ENCODE measurements around the gene S100A16. TPM values are rescaled to one million over a fixed set of nuclear protein-coding genes. Genes with fewer than 3 reads are reported as not detected.

S100A16 gene
- total and polyA plus RNA-seq, 5 donors from 2014 or later = not detected

- no peak overlapping the region for H3K27ac Mint-ChIP-seq
- peak in 1 of 2 donors; percentile 82 for ATAC-seq (ENCODE audit: low read depth in 2 of 2)
- no peaks in the 10 kb centered on the region for H3K36me3 Mint-ChIP-seq
These were observed 4.7 kb upstream of the S100A16 start for GRCh38 chr1:153617663-153618062.

GRCh38 chr1:153616917-153617311 is 4.0 kb upstream of the S100A16 start:
- no peak overlapping the region for H3K4me3 Mint-ChIP-seq
- ATAC-seq (ENCODE audit: low read depth in 2 of 2) = no peak
- Histone ChIP-seq H3K27ac (ENCODE audit: insufficient read depth, low read length, poor library complexity, severe bottlenecking) (no peak overlapping the region), H3K4me1 (ENCODE audit: control insufficient read depth, insufficient read depth, low read length, poor library complexity, severe bottlenecking) (no peaks in the 10 kb centered on the region), H3K4me3 (ENCODE audit: low read depth, low read length) (no peak overlapping the region), H3K27me3 (ENCODE audit: control insufficient read depth, insufficient read depth, low read length) (no peaks in the 10 kb centered on the region), H3K9me3 (ENCODE audit: control insufficient read depth in 2 of 2, low read length in 2 of 2) (no peaks in the 10 kb centered on the region), H3K36me3 (ENCODE audit: control insufficient read depth, insufficient read depth, low read length) (no peaks in the 10 kb centered on the region)
- peaks cover 0 to 6% (median 0%) of the 10 kb centered on the region in 4 donors for H3K4me1 Mint-ChIP-seq
- DNase-seq = no peak
- H3K27me3 Mint-ChIP-seq = no peaks in the 10 kb centered on the region
- H3K36me3 Mint-ChIP-seq = no peaks in the 10 kb centered on the region
- H3K27ac Mint-ChIP-seq = peak overlapping the region in 1 of 3 donors; percentile 36
- no peaks in the 10 kb centered on the region for H3K9me3 Mint-ChIP-seq

More at GRCh38 chr1:153617663-153618062, 4.7 kb upstream of the S100A16 start:
- H3K4me1 Mint-ChIP-seq = peaks cover 0 to 6% (median 0%) of the 10 kb centered on the region in 4 donors
- no peaks in the 10 kb centered on the region for H3K4me1 ChIP-seq (ENCODE audit: control insufficient read depth, insufficient read depth, low read length, poor library complexity, severe bottlenecking)
- H3K4me3 ChIP-seq (ENCODE audit: low read depth, low read length) = no peak overlapping the region
- H3K27me3 Mint-ChIP-seq = no peaks in the 10 kb centered on the region
- no peaks in the 10 kb centered on the region for H3K9me3 ChIP-seq (ENCODE audit: control insufficient read depth in 2 of 2, low read length in 2 of 2)
- no peaks in the 10 kb centered on the region for H3K9me3 Mint-ChIP-seq
- peak in 2 of 3 donors; percentile 55 to 73 for DNase-seq
- H3K27ac ChIP-seq (ENCODE audit: insufficient read depth, low read length, poor library complexity, severe bottlenecking) = no peak overlapping the region
- no peak overlapping the region for H3K4me3 Mint-ChIP-seq
- no peaks in the 10 kb centered on the region for H3K36me3 ChIP-seq (ENCODE audit: control insufficient read depth, insufficient read depth, low read length)
- no peaks in the 10 kb centered on the region for H3K27me3 ChIP-seq (ENCODE audit: control insufficient read depth, insufficient read depth, low read length)

- Histone ChIP-seq H3K36me3 (ENCODE audit: control insufficient read depth, insufficient read depth, low read length) (no peaks in the 10 kb centered on the region), H3K4me3 (ENCODE audit: low read depth, low read length) (no peak within 1 kb of the TSS), H3K9me3 (ENCODE audit: control insufficient read depth in 2 of 2, low read length in 2 of 2) (no peaks in the 10 kb centered on the region), H3K27me3 (ENCODE audit: control insufficient read depth, insufficient read depth, low read length) (no peaks in the 10 kb centered on the region), H3K27ac (ENCODE audit: insufficient read depth, low read length, poor library complexity, severe bottlenecking) (no peak within 1 kb of the TSS), H3K4me1 (ENCODE audit: control insufficient read depth, insufficient read depth, low read length, poor library complexity, severe bottlenecking) (no peaks in the 10 kb centered on the region)
- Mint-ChIP-seq H3K27me3 (no peaks in the 10 kb centered on the region), H3K4me1 (peaks cover 0 to 6% (median 0%) of the 10 kb centered on the region in 4 donors), H3K9me3 (no peaks in the 10 kb centered on the region), H3K36me3 (no peaks in the 10 kb centered on the region), H3K27ac (peak within 1 kb of the TSS in 1 of 3 donors; percentile 59), H3K4me3 (no peak within 1 kb of the TSS)
- DNase-seq (no peak), ATAC-seq (ENCODE audit: low read depth in 2 of 2) (no peak)
These were observed 3.4 kb upstream of the S100A16 start, which contains the start of gene S100A14 for GRCh38 chr1:153616144-153616916. S100A14 (minus strand) TSS chr1:153616325; CDS start chr1:153615858, 467 bp downstream.

GRCh38 chr1:153615406-153615805 is 2.5 kb upstream of the S100A16 start:
- Histone ChIP-seq H3K4me3 (ENCODE audit: low read depth, low read length) (no peak overlapping the region), H3K4me1 (ENCODE audit: control insufficient read depth, insufficient read depth, low read length, poor library complexity, severe bottlenecking) (no peaks in the 10 kb centered on the region), H3K36me3 (ENCODE audit: control insufficient read depth, insufficient read depth, low read length) (no peaks in the 10 kb centered on the region), H3K27me3 (ENCODE audit: control insufficient read depth, insufficient read depth, low read length) (no peaks in the 10 kb centered on the region), H3K9me3 (ENCODE audit: control insufficient read depth in 2 of 2, low read length in 2 of 2) (no peaks in the 10 kb centered on the region), H3K27ac (ENCODE audit: insufficient read depth, low read length, poor library complexity, severe bottlenecking) (no peak overlapping the region)
- Mint-ChIP-seq H3K27me3 (no peaks in the 10 kb centered on the region), H3K36me3 (no peaks in the 10 kb centered on the region), H3K9me3 (no peaks in the 10 kb centered on the region), H3K27ac (no peak overlapping the region), H3K4me1 (peaks cover 0 to 6% (median 0%) of the 10 kb centered on the region in 4 donors), H3K4me3 (no peak overlapping the region)
- ATAC-seq (ENCODE audit: low read depth in 2 of 2) (no peak), DNase-seq (no peak)

GRCh38 chr1:153614906-153615305 is 2.0 kb upstream of the S100A16 start:
- Histone ChIP-seq H3K36me3 (ENCODE audit: control insufficient read depth, insufficient read depth, low read length) (no peaks in the 10 kb centered on the region), H3K4me1 (ENCODE audit: control insufficient read depth, insufficient read depth, low read length, poor library complexity, severe bottlenecking) (no peaks in the 10 kb centered on the region), H3K27ac (ENCODE audit: insufficient read depth, low read length, poor library complexity, severe bottlenecking) (no peak overlapping the region), H3K9me3 (ENCODE audit: control insufficient read depth in 2 of 2, low read length in 2 of 2) (no peaks in the 10 kb centered on the region), H3K4me3 (ENCODE audit: low read depth, low read length) (no peak overlapping the region), H3K27me3 (ENCODE audit: control insufficient read depth, insufficient read depth, low read length) (no peaks in the 10 kb centered on the region)
- DNase-seq (no peak), ATAC-seq (ENCODE audit: low read depth in 2 of 2) (no peak)
- H3K27ac Mint-ChIP-seq = peak overlapping the region in 1 of 3 donors; percentile 76
- H3K36me3 Mint-ChIP-seq = no peaks in the 10 kb centered on the region
- H3K9me3 Mint-ChIP-seq = no peaks in the 10 kb centered on the region
- no peak overlapping the region for H3K4me3 Mint-ChIP-seq
- H3K4me1 Mint-ChIP-seq = peaks cover 0 to 6% (median 0%) of the 10 kb centered on the region in 4 donors
- no peaks in the 10 kb centered on the region for H3K27me3 Mint-ChIP-seq

GRCh38 chr1:153614189-153614900 is 1.4 kb upstream of the S100A16 start:
- no peak overlapping the region for H3K4me3 ChIP-seq (ENCODE audit: low read depth, low read length)
- H3K4me1 ChIP-seq (ENCODE audit: control insufficient read depth, insufficient read depth, low read length, poor library complexity, severe bottlenecking) = no peaks in the 10 kb centered on the region
- Mint-ChIP-seq H3K36me3 (no peaks in the 10 kb centered on the region), H3K27ac (peak overlapping the region in 1 of 3 donors; percentile 76), H3K4me1 (peaks cover 0 to 6% (median 0%) of the 10 kb centered on the region in 4 donors), H3K4me3 (no peak overlapping the region), H3K9me3 (no peaks in the 10 kb centered on the region), H3K27me3 (no peaks in the 10 kb centered on the region)
- no peak for DNase-seq
- no peak overlapping the region for H3K27ac ChIP-seq (ENCODE audit: insufficient read depth, low read length, poor library complexity, severe bottlenecking)
- no peaks in the 10 kb centered on the region for H3K27me3 ChIP-seq (ENCODE audit: control insufficient read depth, insufficient read depth, low read length)
- no peak for ATAC-seq (ENCODE audit: low read depth in 2 of 2)
- H3K36me3 ChIP-seq (ENCODE audit: control insufficient read depth, insufficient read depth, low read length) = no peaks in the 10 kb centered on the region
- H3K9me3 ChIP-seq (ENCODE audit: control insufficient read depth in 2 of 2, low read length in 2 of 2) = no peaks in the 10 kb centered on the region

- Histone ChIP-seq H3K9me3 (ENCODE audit: control insufficient read depth in 2 of 2, low read length in 2 of 2) (no peaks in the 10 kb centered on the region), H3K4me3 (ENCODE audit: low read depth, low read length) (no peak overlapping the region), H3K27ac (ENCODE audit: insufficient read depth, low read length, poor library complexity, severe bottlenecking) (no peak overlapping the region), H3K36me3 (ENCODE audit: control insufficient read depth, insufficient read depth, low read length) (no peaks in the 10 kb centered on the region), H3K27me3 (ENCODE audit: control insufficient read depth, insufficient read depth, low read length) (no peaks in the 10 kb centered on the region), H3K4me1 (ENCODE audit: control insufficient read depth, insufficient read depth, low read length, poor library complexity, severe bottlenecking) (no peaks in the 10 kb centered on the region)
- DNase-seq (no peak), ATAC-seq (ENCODE audit: low read depth in 2 of 2) (no peak)
- Mint-ChIP-seq H3K4me1 (peaks cover 0 to 6% (median 0%) of the 10 kb centered on the region in 4 donors), H3K36me3 (no peaks in the 10 kb centered on the region), H3K27ac (peak overlapping the region in 1 of 3 donors; percentile 25), H3K27me3 (no peaks in the 10 kb centered on the region), H3K9me3 (no peaks in the 10 kb centered on the region), H3K4me3 (no peak overlapping the region)
These were observed 469 bp upstream of the S100A16 start for GRCh38 chr1:153613406-153613805.

Measured in CD4-positive, CD25-positive, alpha-beta regulatory T cell (primary cell).